ENCODE measurements around the gene ANKRD12. TPM values are rescaled to one million over a fixed set of nuclear protein-coding genes. Genes with fewer than 3 reads are reported as not detected.

ANKRD12 gene
- total and polyA plus RNA-seq, 2 donors (not counting 1 experiment from before 2014, with no cell fraction given): 13.0 to 53.3 TPM

DNA sequence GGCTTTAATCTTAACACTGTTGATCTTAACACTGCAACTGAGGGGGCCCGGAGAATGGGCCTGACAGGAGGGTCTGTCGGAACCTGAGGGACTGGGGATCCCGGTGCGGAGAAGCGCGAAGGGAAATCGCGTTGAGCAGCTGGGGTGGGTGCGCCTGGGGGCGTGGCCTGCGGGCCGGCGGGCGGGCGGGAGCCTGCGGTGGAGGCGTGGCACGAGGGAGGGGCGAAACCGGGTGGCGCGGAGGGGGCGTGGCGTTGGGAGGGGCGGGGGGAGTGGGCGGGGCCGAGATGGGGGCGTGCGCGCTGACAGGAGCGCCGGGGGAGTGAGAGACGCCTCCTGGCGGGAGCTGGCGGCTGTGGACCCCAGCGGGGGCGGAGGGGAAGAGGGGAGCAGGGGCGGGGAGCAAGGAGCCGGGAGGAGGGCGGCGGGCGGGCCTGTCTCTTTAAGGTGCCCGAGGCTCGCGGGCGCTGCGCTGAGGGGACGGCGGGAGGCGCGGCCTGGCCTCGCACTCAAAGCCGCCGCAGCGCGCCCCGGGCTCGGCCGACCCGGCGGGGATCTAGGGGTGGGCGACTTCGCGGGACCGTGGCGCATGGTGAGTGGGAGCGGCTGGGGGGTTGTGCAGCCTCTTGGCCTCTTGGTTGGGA, 197.9 kb downstream of the ANKRD12 start, which contains the start of gene TWSG1:
Gene TWSG1 (plus strand): TSS at position 445 of the 644 bp plus-strand sequence. CDS start 2,457 bp downstream, outside the sequence.
- peak; percentile 95 for DNase-seq (ENCODE audit: low read depth in 2 of 2)
- Histone ChIP-seq H3K4me2 (ENCODE audit: extremely low read depth, insufficient read depth, low read length) (peak within 1 kb of the TSS; percentile 96), H3K27ac (ENCODE audit: insufficient read depth, low read length) (peak within 1 kb of the TSS; percentile 82)

DNA sequence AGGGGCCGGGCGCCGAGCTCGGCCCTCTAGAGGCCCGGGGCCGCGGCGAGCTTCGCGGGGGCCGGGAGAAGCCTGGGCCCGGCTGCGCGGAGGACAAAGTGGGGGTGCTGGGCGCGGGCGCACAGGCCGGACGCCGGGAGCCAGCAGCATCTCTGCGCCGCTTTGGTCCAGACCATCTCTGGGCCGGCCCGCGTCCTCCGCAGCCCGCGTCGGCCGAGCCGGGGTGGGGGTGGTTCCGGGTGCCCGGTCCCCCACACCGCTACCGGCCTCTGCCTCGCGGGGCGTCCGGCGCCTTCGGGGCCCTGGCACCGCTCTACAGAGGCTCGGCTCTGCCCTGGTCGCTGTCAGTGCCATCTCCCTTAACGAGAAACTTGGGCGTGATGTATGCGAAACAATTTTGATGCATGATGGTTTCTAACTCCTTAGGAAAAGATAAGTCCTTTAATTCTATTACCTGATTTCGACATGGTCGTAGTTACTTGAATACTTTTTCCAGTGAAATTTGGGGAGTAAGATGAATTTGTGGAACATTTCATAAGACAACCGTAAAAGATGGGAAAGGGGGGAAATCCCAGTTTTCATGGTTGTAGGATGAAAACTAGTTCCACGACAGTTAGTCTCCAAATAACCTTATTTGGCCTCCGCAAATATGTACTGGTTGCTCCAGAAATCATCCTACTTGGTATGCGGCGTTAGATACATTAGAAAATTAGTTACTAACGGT, 198.6 kb downstream of the ANKRD12 start:
- peaks cover 28% of the 10 kb centered on the region for H3K79me2 ChIP-seq (ENCODE audit: control insufficient read depth, insufficient read depth, low read length)
- peak overlapping the region; percentile 78 for H3K27ac ChIP-seq (ENCODE audit: insufficient read depth, low read length)
- no peaks in the 10 kb centered on the region for H3K36me3 ChIP-seq (ENCODE audit: control insufficient read depth, insufficient read depth, low read length)
- H3K9ac ChIP-seq (ENCODE audit: insufficient read depth, low read length): peak overlapping the region; percentile 84
- no peaks in the 10 kb centered on the region for H4K20me1 ChIP-seq (ENCODE audit: control insufficient read depth, extremely low read depth, insufficient read depth, low read length)
- no peaks in the 10 kb centered on the region for H3K27me3 ChIP-seq (ENCODE audit: control insufficient read depth, insufficient read depth, low read length)
- peaks cover 2% of the 10 kb centered on the region for H3K4me1 ChIP-seq (ENCODE audit: control insufficient read depth, extremely low read depth, insufficient read depth, low read length)
- TF ChIP-seq EZH2 (IDR thresholded peaks at IDR 0.05; ENCODE audit: low read length, missing control alignments): no peak
- TF ChIP-seq, protein P1, sequence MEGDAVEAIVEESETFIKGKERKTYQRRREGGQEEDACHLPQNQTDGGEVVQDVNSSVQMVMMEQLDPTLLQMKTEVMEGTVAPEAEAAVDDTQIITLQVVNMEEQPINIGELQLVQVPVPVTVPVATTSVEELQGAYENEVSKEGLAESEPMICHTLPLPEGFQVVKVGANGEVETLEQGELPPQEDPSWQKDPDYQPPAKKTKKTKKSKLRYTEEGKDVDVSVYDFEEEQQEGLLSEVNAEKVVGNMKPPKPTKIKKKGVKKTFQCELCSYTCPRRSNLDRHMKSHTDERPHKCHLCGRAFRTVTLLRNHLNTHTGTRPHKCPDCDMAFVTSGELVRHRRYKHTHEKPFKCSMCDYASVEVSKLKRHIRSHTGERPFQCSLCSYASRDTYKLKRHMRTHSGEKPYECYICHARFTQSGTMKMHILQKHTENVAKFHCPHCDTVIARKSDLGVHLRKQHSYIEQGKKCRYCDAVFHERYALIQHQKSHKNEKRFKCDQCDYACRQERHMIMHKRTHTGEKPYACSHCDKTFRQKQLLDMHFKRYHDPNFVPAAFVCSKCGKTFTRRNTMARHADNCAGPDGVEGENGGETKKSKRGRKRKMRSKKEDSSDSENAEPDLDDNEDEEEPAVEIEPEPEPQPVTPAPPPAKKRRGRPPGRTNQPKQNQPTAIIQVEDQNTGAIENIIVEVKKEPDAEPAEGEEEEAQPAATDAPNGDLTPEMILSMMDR (conservative IDR thresholded peaks at IDR 0.05 in 1 of 2, IDR thresholded peaks at IDR 0.05 in 1 of 2; ENCODE audit: low read depth in 1 of 2, low read length in 2 of 2): no peak
- H3K9me3 ChIP-seq (ENCODE audit: control insufficient read depth, insufficient read depth, low read depth, low read length): no peaks in the 10 kb centered on the region
- peak overlapping the region; percentile 48 for H2AFZ ChIP-seq (ENCODE audit: low read length)
- H3K4me2 ChIP-seq (ENCODE audit: extremely low read depth, insufficient read depth, low read length): peak overlapping the region; percentile 62
- peak; percentile 35 to 39 for DNase-seq (ENCODE audit: low read depth in 2 of 2)
- H3K4me3 ChIP-seq (replicated peaks in 1 of 4; ENCODE audit: control extremely low read depth in 1 of 4, insufficient read depth in 1 of 4, low read depth in 3 of 4, low read length in 4 of 4): peak overlapping the region; percentile 58 to 98 (median 74)

More for the DNA sequence above, 197.9 kb downstream of the ANKRD12 start, which contains the start of gene TWSG1:
- Histone ChIP-seq H4K20me1 (ENCODE audit: control insufficient read depth, extremely low read depth, insufficient read depth, low read length) (no peaks in the 10 kb centered on the region), H3K27me3 (ENCODE audit: control insufficient read depth, insufficient read depth, low read length) (no peaks in the 10 kb centered on the region), H3K9me3 (ENCODE audit: control insufficient read depth, insufficient read depth, low read depth, low read length) (no peaks in the 10 kb centered on the region), H3K79me2 (ENCODE audit: control insufficient read depth, insufficient read depth, low read length) (peaks cover 28% of the 10 kb centered on the region), H3K36me3 (ENCODE audit: control insufficient read depth, insufficient read depth, low read length) (no peaks in the 10 kb centered on the region), H3K4me3 (replicated peaks in 1 of 4; ENCODE audit: control extremely low read depth in 1 of 4, insufficient read depth in 1 of 4, low read depth in 3 of 4, low read length in 4 of 4) (peak within 1 kb of the TSS; percentile 72 to 98 (median 82)), H3K4me1 (ENCODE audit: control insufficient read depth, extremely low read depth, insufficient read depth, low read length) (peaks cover 2% of the 10 kb centered on the region), H2AFZ (ENCODE audit: low read length) (peak within 1 kb of the TSS; percentile 93), H3K9ac (ENCODE audit: insufficient read depth, low read length) (peak within 1 kb of the TSS; percentile 84)
- TF ChIP-seq EZH2 (IDR thresholded peaks at IDR 0.05; ENCODE audit: low read length, missing control alignments): no peak
- TF ChIP-seq, protein P1 (conservative IDR thresholded peaks at IDR 0.05 in 1 of 2, IDR thresholded peaks at IDR 0.05 in 1 of 2; ENCODE audit: low read depth in 1 of 2, low read length in 2 of 2): peak; percentile 15 to 30

Other genes with a start within 250 kb of the ANKRD12 start
- gene NDUFV2, start 34.1 kb upstream of the ANKRD12 start, total RNA-seq: 89.6 and 97.3 TPM in 2 replicates
- 128 and 133 TPM in 2 replicates for gene NDUFV2, start 34.1 kb upstream of the ANKRD12 start, polyA plus RNA-seq
- gene TWSG1, start 198.0 kb downstream of the ANKRD12 start, total RNA-seq: 170 and 216 TPM in 2 replicates
- gene TWSG1, start 198.0 kb downstream of the ANKRD12 start, polyA plus RNA-seq: 171 and 188 TPM in 2 replicates